ENCODE data around the gene UNG. TPM values are rescaled to one million over a fixed set of nuclear protein-coding genes. Genes with fewer than 3 reads are reported as not detected.

The UNG gene
- total RNA-seq, 4 donors from 2014 or later, result 28.0 to 43.1 (median 38.7) TPM

GRCh38 chr12:109097140-109097434 lies 310 bp upstream of the UNG start:
- Histone ChIP-seq H3K27ac (no peak overlapping the region), H3K4me3 (peak overlapping the region; percentile 69 to 95 (median 80)), H3K27me3 (no peaks in the 10 kb centered on the region), H3K9me3 (no peaks in the 10 kb centered on the region), H3K36me3 (peaks cover 0 to 17% (median 5%) of the 10 kb centered on the region in 3 donors), H3K4me1 (peaks cover 18 to 55% (median 35%) of the 10 kb centered on the region in 3 donors)
- 0 to 74% methylated on average over 2 to 3 of the region's 11 CpGs for WGBS, 2 donors
- no peak for TF ChIP-seq CTCF (IDR thresholded peaks at IDR 0.05)
- no peak for TF ChIP-seq POLR2A (IDR thresholded peaks at IDR 0.05)
- intact Hi-C loops (cut with DNase I), result loop anchor here (10.0 kb wide), 2 partner anchors 292 to 532 kb away; partner anchors contain the start of genes ISCU and SART3
- DNase-seq, result no peak

- WGBS, 2 donors, result 0% methylated on average over 5 of the region's 32 CpGs; no CpG with 5 or more reads in 1 of the 2 donors
Observed at GRCh38 chr12:109098183-109098604, 797 bp downstream of the UNG start.

GRCh38 chr12:109098651-109099050 lies 1.3 kb downstream of the UNG start:
- WGBS, 2 donors, result 3 to 8% methylated on average over 8 of the region's 8 CpGs
- peak overlapping the region; percentile 69 to 95 (median 80) for H3K4me3 ChIP-seq
- TF ChIP-seq POLR2A (IDR thresholded peaks at IDR 0.05) (no peak), CTCF (IDR thresholded peaks at IDR 0.05) (no peak)
- H3K36me3 ChIP-seq, result peaks cover 0 to 32% (median 18%) of the 10 kb centered on the region in 3 donors
- intact Hi-C loops (cut with DNase I), result loop anchor here (10.0 kb wide), 2 partner anchors 294 to 534 kb away; partner anchors contain the start of genes ISCU and SART3
- H3K27ac ChIP-seq, result peak overlapping the region; percentile 86 to 98 (median 93)
- H3K4me1 ChIP-seq, result peaks cover 7 to 39% (median 23%) of the 10 kb centered on the region in 3 donors
- no peaks in the 10 kb centered on the region for H3K9me3 ChIP-seq
- DNase-seq, result no peak
- no peaks in the 10 kb centered on the region for H3K27me3 ChIP-seq

More at GRCh38 chr12:109098183-109098604, 797 bp downstream of the UNG start:
- TF ChIP-seq POLR2A (IDR thresholded peaks at IDR 0.05), result peak in 2 of 4 donors; percentile 55 to 61
- TF ChIP-seq CTCF (IDR thresholded peaks at IDR 0.05), result no peak
- H3K27ac ChIP-seq, result peak overlapping the region; percentile 86 to 98 (median 93)
- H3K9me3 ChIP-seq, result no peaks in the 10 kb centered on the region
- intact Hi-C loops (cut with DNase I), result loop anchor here (10.0 kb wide), 2 partner anchors 293 to 533 kb away; partner anchors contain the start of genes ISCU and SART3
- H3K27me3 ChIP-seq, result no peaks in the 10 kb centered on the region
- H3K4me1 ChIP-seq, result peaks cover 7 to 44% (median 25%) of the 10 kb centered on the region in 3 donors
- peaks cover 0 to 28% (median 14%) of the 10 kb centered on the region in 3 donors for H3K36me3 ChIP-seq
- no peak for DNase-seq
- peak overlapping the region; percentile 69 to 95 (median 80) for H3K4me3 ChIP-seq

- H3K27ac ChIP-seq, result peak overlapping the region in 3 of 4 donors; percentile 89 to 98 (median 97)
- H3K36me3 ChIP-seq, result peaks cover 0 to 41% (median 24%) of the 10 kb centered on the region in 3 donors
- intact Hi-C loops (cut with DNase I), result loop anchor here (10.0 kb wide), 2 partner anchors 295 to 535 kb away; partner anchors contain the start of genes ISCU and SART3
- TF ChIP-seq CTCF (IDR thresholded peaks at IDR 0.05) (no peak), POLR2A (IDR thresholded peaks at IDR 0.05) (no peak)
- 68 to 72% methylated on average over 8 to 12 of the region's 12 CpGs for WGBS, 2 donors
- peak overlapping the region in 3 of 4 donors; percentile 69 to 95 (median 85) for H3K4me3 ChIP-seq
- H3K4me1 ChIP-seq, result peaks cover 7 to 37% (median 21%) of the 10 kb centered on the region in 3 donors
- DNase-seq, result no peak
- no peaks in the 10 kb centered on the region for H3K9me3 ChIP-seq
- H3K27me3 ChIP-seq, result no peaks in the 10 kb centered on the region
Observed at GRCh38 chr12:109099431-109100020, 2.1 kb downstream of the UNG start.

- Histone ChIP-seq H3K4me1 (peaks cover 7 to 37% (median 21%) of the 10 kb centered on the region in 3 donors), H3K27me3 (no peaks in the 10 kb centered on the region), H3K9me3 (no peaks in the 10 kb centered on the region), H3K4me3 (no peak overlapping the region), H3K27ac (no peak overlapping the region), H3K36me3 (peaks cover 0 to 53% (median 32%) of the 10 kb centered on the region in 3 donors)
- DNase-seq, result no peak
- intact Hi-C loops (cut with DNase I), result no loop called here
- 82 to 85% methylated on average over 4 of the region's 4 CpGs for WGBS, 2 donors
- TF ChIP-seq POLR2A (IDR thresholded peaks at IDR 0.05), result no peak
- no peak for TF ChIP-seq CTCF (IDR thresholded peaks at IDR 0.05)
Observed at GRCh38 chr12:109100741-109101140, 3.3 kb downstream of the UNG start.
